Retinal pigment epithelial cell (primary cell): ENCODE results near the gene LRP2.

Experiments
- DNase-seq: peaks from one replicate; pipeline ENCODE4 v3.0.0-alpha.2; 2010; ENCODE audit warnings: low read depth
- H3K4me3 ChIP-seq: 2 replicates; pipeline ENCODE4 v1.5.1; 2011; ENCODE audit warnings: mild to moderate bottlenecking, low read length, control low read depth, moderate library complexity
- CTCF ChIP-seq: conservative IDR thresholded peaks from 2 replicates; pipeline ENCODE4 v1.5.1; 2011; ENCODE audit warnings: low read depth, low read length, control low read depth, inconsistent platforms

The LRP2 gene

GRCh38 chr2:169260846-169261642 is 101.3 kb downstream of the LRP2 start:
- no peak for DNase-seq
- no peak overlapping the region for H3K4me3 ChIP-seq
- no peak for TF ChIP-seq CTCF

- no peak for DNase-seq
- TF ChIP-seq CTCF, result no peak
- no peak overlapping the region for H3K4me3 ChIP-seq
Observed at GRCh38 chr2:169260246-169260645, 102.1 kb downstream of the LRP2 start.

- no peak for DNase-seq
- no peak for TF ChIP-seq CTCF
- no peak overlapping the region for H3K4me3 ChIP-seq
Observed at GRCh38 chr2:169259402-169259801, 102.9 kb downstream of the LRP2 start.

- no peak overlapping the region for H3K4me3 ChIP-seq
- DNase-seq, result no peak
- TF ChIP-seq CTCF, result no peak
Observed at GRCh38 chr2:169258045-169258601, 104.2 kb downstream of the LRP2 start.

GRCh38 chr2:169254774-169255173 is 107.6 kb downstream of the LRP2 start:
- no peak overlapping the region for H3K4me3 ChIP-seq
- TF ChIP-seq CTCF, result no peak
- DNase-seq, result no peak

GRCh38 chr2:169247211-169247610 is 115.1 kb downstream of the LRP2 start:
- no peak for TF ChIP-seq CTCF
- DNase-seq, result no peak
- no peak overlapping the region for H3K4me3 ChIP-seq

- no peak for TF ChIP-seq CTCF
- no peak overlapping the region for H3K4me3 ChIP-seq
- DNase-seq, result no peak
Observed at GRCh38 chr2:169240405-169240804, 121.9 kb downstream of the LRP2 start.
